Activated naive CD4-positive, alpha-beta T cell treated with anti-CD3 and anti-CD28 coated beads, Interleukin-2, amount 10 ng/mL, durations not matched to agents 7 days and 5 days (primary cell): Measurements from ENCODE around the gene RGS14.
A peak's percentile ranks its signal among the peaks of the same experiment; 100 is the strongest.
"Not testable (repeated sequence)": the region's sequence is repeated elsewhere in the genome, so short reads cannot be mapped to it uniquely, and the experiment has no call there.

Source experiments
- CTCF ChIA-PET: fragments of 350-600 bp; sonication (Branson Sonifier 250); formaldehyde crosslinking; loops from one replicate; lab custom pipeline; 2021; ENCODE audit warnings: antibody characterized with exemption; lab: Charles Lee
- DNase-seq: peaks from one replicate; pipeline ENCODE4 v3.0.0-alpha.2; 2020
- H3K27ac Mint-ChIP-seq: one replicate; pipeline ENCODE4 v1.8.0; 2021; ENCODE audit warnings: mild to moderate bottlenecking, moderate library complexity, mixed read lengths
- H3K27me3 Mint-ChIP-seq: one replicate; pipeline ENCODE4 v1.8.0; 2021; ENCODE audit warnings: mild to moderate bottlenecking, mixed read lengths
- H3K36me3 Mint-ChIP-seq: one replicate; pipeline ENCODE4 v1.8.0; 2021; ENCODE audit warnings: mixed read lengths
- H3K4me1 Mint-ChIP-seq: one replicate; pipeline ENCODE4 v1.8.0; 2021; ENCODE audit warnings: mixed read lengths
- H3K4me3 Mint-ChIP-seq: one replicate; pipeline ENCODE4 v1.8.0; 2021; ENCODE audit warnings: mild to moderate bottlenecking, moderate library complexity, mixed read lengths
- H3K9me3 Mint-ChIP-seq: one replicate; pipeline ENCODE4 v1.8.0; 2021; ENCODE audit warnings: mixed read lengths

The RGS14 gene

GRCh38 chr5:177404641-177405179 is 47.0 kb downstream of the RGS14 start:
- no peak for DNase-seq
- Mint-ChIP-seq H3K27ac (no peak overlapping the region), H3K9me3 (no peaks in the 10 kb centered on the region), H3K4me3 (peak overlapping the region; percentile 37), H3K36me3 (no peaks in the 10 kb centered on the region), H3K27me3 (peaks cover 95% of the 10 kb centered on the region), H3K4me1 (peaks cover 38% of the 10 kb centered on the region)
- CTCF ChIA-PET: interaction anchor here (0.6 to 9.7 kb wide), 24 partner anchors 10 to 290 kb away, joined by 3 to 228 read pairs (median 12); partner anchors contain the start of genes GRK6, PDLIM7 and PRR7

- H3K36me3 Mint-ChIP-seq: no peaks in the 10 kb centered on the region
- CTCF ChIA-PET: interaction anchor here (1.1 to 9.7 kb wide), 14 partner anchors 9 to 291 kb away, joined by 3 to 228 read pairs (median 28); partner anchors contain the start of genes GRK6, PDLIM7 and PRR7
- H3K27me3 Mint-ChIP-seq: peaks cover 89% of the 10 kb centered on the region
- H3K4me3 Mint-ChIP-seq: no peak overlapping the region
- no peak overlapping the region for H3K27ac Mint-ChIP-seq
- peaks cover 38% of the 10 kb centered on the region for H3K4me1 Mint-ChIP-seq
- H3K9me3 Mint-ChIP-seq: no peaks in the 10 kb centered on the region
- no peak for DNase-seq
These were observed 47.6 kb downstream of the RGS14 start for GRCh38 chr5:177405312-177405711.

GRCh38 chr5:177405805-177406204 is 48.1 kb downstream of the RGS14 start:
- no peaks in the 10 kb centered on the region for H3K9me3 Mint-ChIP-seq
- no peaks in the 10 kb centered on the region for H3K36me3 Mint-ChIP-seq
- no peak for DNase-seq
- CTCF ChIA-PET: interaction anchor here (1.5 to 9.7 kb wide), 10 partner anchors 9 to 95 kb away, joined by 5 to 228 read pairs (median 60); partner anchors contain the start of genes GRK6, PDLIM7 and PRR7
- H3K27me3 Mint-ChIP-seq: peaks cover 84% of the 10 kb centered on the region
- H3K4me1 Mint-ChIP-seq: peaks cover 43% of the 10 kb centered on the region
- no peak overlapping the region for H3K4me3 Mint-ChIP-seq
- no peak overlapping the region for H3K27ac Mint-ChIP-seq

- no peak within 1 kb of the TSS for H3K4me3 Mint-ChIP-seq
- no peaks in the 10 kb centered on the region for H3K36me3 Mint-ChIP-seq
- H3K27ac Mint-ChIP-seq: no peak within 1 kb of the TSS
- peaks cover 45% of the 10 kb centered on the region for H3K4me1 Mint-ChIP-seq
- CTCF ChIA-PET: interaction anchor here (0.7 to 9.7 kb wide), 9 partner anchors 19 to 48 kb away, joined by 3 to 228 read pairs (median 5); partner anchors contain the start of gene GRK6
- H3K9me3 Mint-ChIP-seq: no peaks in the 10 kb centered on the region
- H3K27me3 Mint-ChIP-seq: peaks cover 58% of the 10 kb centered on the region
- DNase-seq: no peak
These were observed 51.5 kb downstream of the RGS14 start, which contains the start of gene F12 for GRCh38 chr5:177409043-177409801. F12 (minus strand) TSS chr5:177409564; CDS start chr5:177409527, 37 bp downstream.

- CTCF ChIA-PET: interaction anchor here (0.6 kb wide), 1 partner anchor 134 kb away, joined by 3 read pairs; no protein-coding TSS in a partner anchor
- DNase-seq: no peak
- no peak overlapping the region for H3K4me3 Mint-ChIP-seq
- H3K9me3 Mint-ChIP-seq: no peaks in the 10 kb centered on the region
- H3K27me3 Mint-ChIP-seq: peaks cover 46% of the 10 kb centered on the region
- H3K36me3 Mint-ChIP-seq: no peaks in the 10 kb centered on the region
- no peak overlapping the region for H3K27ac Mint-ChIP-seq
- peaks cover 42% of the 10 kb centered on the region for H3K4me1 Mint-ChIP-seq
These were observed 52.9 kb downstream of the RGS14 start for GRCh38 chr5:177410575-177410974.

GRCh38 chr5:177412603-177413233 is 55.0 kb downstream of the RGS14 start:
- CTCF ChIA-PET: interaction anchor here (1.0 to 2.1 kb wide), 4 partner anchors 9 to 42 kb away, joined by 4 to 6 read pairs (median 4); no protein-coding TSS in a partner anchor
- Mint-ChIP-seq H3K27ac (peak overlapping the region; percentile 50), H3K36me3 (no peaks in the 10 kb centered on the region), H3K4me1 (peaks cover 37% of the 10 kb centered on the region), H3K27me3 (peaks cover 40% of the 10 kb centered on the region), H3K4me3 (no peak overlapping the region), H3K9me3 (no peaks in the 10 kb centered on the region)
- no peak for DNase-seq

- Mint-ChIP-seq H3K27me3 (peaks cover 28% of the 10 kb centered on the region), H3K4me3 (no peak overlapping the region), H3K9me3 (no peaks in the 10 kb centered on the region), H3K27ac (no peak overlapping the region), H3K4me1 (peaks cover 37% of the 10 kb centered on the region), H3K36me3 (no peaks in the 10 kb centered on the region)
- DNase-seq: no peak
- CTCF ChIA-PET: interaction anchor here (1.1 to 2.0 kb wide), 3 partner anchors 10 to 42 kb away, joined by 3 to 13 read pairs (median 6); no protein-coding TSS in a partner anchor
These were observed 56.8 kb downstream of the RGS14 start for GRCh38 chr5:177414481-177414880.

- Mint-ChIP-seq H3K4me1 (peaks cover 22% of the 10 kb centered on the region), H3K27me3 (peaks cover 26% of the 10 kb centered on the region)
- not testable (repeated sequence) for H3K9me3 Mint-ChIP-seq, H3K4me3 Mint-ChIP-seq, H3K27ac Mint-ChIP-seq, DNase-seq, H3K36me3 Mint-ChIP-seq
- CTCF ChIA-PET: interaction anchor here (1.6 to 1.7 kb wide), 2 partner anchors 12 to 14 kb away, joined by 5 read pairs; no protein-coding TSS in a partner anchor
These were observed 59.4 kb downstream of the RGS14 start for GRCh38 chr5:177417081-177417480.

GRCh38 chr5:177419046-177419445 is 61.3 kb downstream of the RGS14 start:
- no peak overlapping the region for H3K4me3 Mint-ChIP-seq
- peaks cover 4% of the 10 kb centered on the region for H3K9me3 Mint-ChIP-seq
- DNase-seq: no peak
- H3K4me1 Mint-ChIP-seq: peaks cover 12% of the 10 kb centered on the region
- H3K27me3 Mint-ChIP-seq: peaks cover 20% of the 10 kb centered on the region
- H3K36me3 Mint-ChIP-seq: no peaks in the 10 kb centered on the region
- H3K27ac Mint-ChIP-seq: no peak overlapping the region
- CTCF ChIA-PET: interaction anchor here (0.6 to 2.3 kb wide), 4 partner anchors 11 to 26 kb away, joined by 3 to 8 read pairs (median 3); no protein-coding TSS in a partner anchor

GRCh38 chr5:177420472-177420871 is 62.7 kb downstream of the RGS14 start:
- H3K36me3 Mint-ChIP-seq, H3K9me3 Mint-ChIP-seq, H3K4me3 Mint-ChIP-seq, H3K27ac Mint-ChIP-seq, DNase-seq: not testable (repeated sequence)
- Mint-ChIP-seq H3K27me3 (peaks cover 17% of the 10 kb centered on the region), H3K4me1 (peaks cover 17% of the 10 kb centered on the region)
- CTCF ChIA-PET: interaction anchor here (2.3 kb wide), 1 partner anchor 16 kb away, joined by 8 read pairs; no protein-coding TSS in a partner anchor

- Mint-ChIP-seq H3K4me1 (peaks cover 20% of the 10 kb centered on the region), H3K36me3 (no peaks in the 10 kb centered on the region), H3K27ac (no peak overlapping the region), H3K9me3 (peaks cover 4% of the 10 kb centered on the region), H3K27me3 (peaks cover 13% of the 10 kb centered on the region), H3K4me3 (no peak overlapping the region)
- CTCF ChIA-PET: interaction anchor here (1.4 to 14.5 kb wide), 2 partner anchors 16 to 34 kb away, joined by 3 to 172 read pairs; partner anchors contain the start of genes F12 and PFN3
- no peak for DNase-seq
These were observed 63.5 kb downstream of the RGS14 start for GRCh38 chr5:177421062-177421798.
